ENCODE data around the gene ANAPC15. TPM values are rescaled to one million over a fixed set of nuclear protein-coding genes. Genes with fewer than 3 reads are reported as not detected.
"Not testable (repeated sequence)": the region's sequence is repeated elsewhere in the genome, so short reads cannot be mapped to it uniquely, and the experiment has no call there.

ANAPC15 gene
- total RNA-seq, 1 experiment from 2014 or later = 65.6 TPM

DNA sequence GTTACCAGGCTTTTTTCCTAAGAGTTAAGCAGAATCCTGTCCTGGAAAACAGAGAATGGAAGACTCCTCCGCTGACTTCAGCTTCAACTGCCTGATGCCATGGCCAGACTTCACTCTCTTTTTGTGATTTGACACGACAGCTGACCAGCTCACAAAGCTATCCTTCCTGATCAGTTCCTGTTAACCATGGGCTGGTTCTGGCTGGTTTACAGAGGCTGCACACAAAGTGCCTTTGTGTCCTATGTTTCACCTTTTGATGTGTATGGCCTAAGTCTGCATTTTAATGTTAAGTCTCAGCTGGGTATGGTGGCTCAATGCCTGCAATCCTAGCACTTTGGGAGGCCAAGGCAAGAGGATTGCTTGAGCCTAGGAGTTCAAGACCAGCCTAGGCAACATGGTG lies 34.1 kb upstream of the ANAPC15 start (continued):
- no peak for TF ChIP-seq YY1 (IDR thresholded peaks at IDR 0.05; ENCODE audit: extremely low read depth, insufficient replicate concordance, low read depth, low read length)

GRCh38 chr11:72144807-72145565 lies 32.5 kb upstream of the ANAPC15 start:
- peaks cover 0 to 14% of the 10 kb centered on the region in 2 experiments; a peak in 1 of 4 replicates for H3K4me1 ChIP-seq (ENCODE audit: control insufficient read depth in 1 of 2, insufficient read depth in 2 of 2, low read length in 2 of 2)
- DNase-seq (ENCODE audit: low read depth, low spot score) (no peak), ATAC-seq (no peak)
- no peaks in the 10 kb centered on the region for H4K20me1 ChIP-seq (ENCODE audit: insufficient read depth)
- H3K4me2 ChIP-seq (ENCODE audit: low read length) = no peak overlapping the region
- H3K4me3 ChIP-seq (replicated peaks in 1 of 2; ENCODE audit: low read depth in 1 of 2, low read length in 2 of 2) = no peak overlapping the region
- no peak overlapping the region for H3K9ac ChIP-seq (ENCODE audit: low read length)
- intact Hi-C loops (cut with micrococcal nuclease) = loop anchor here (1.0 kb wide), 1 partner anchor 120 kb away; no protein-coding TSS in a partner anchor
- no peaks in the 10 kb centered on the region for H3K79me2 ChIP-seq (ENCODE audit: insufficient read depth, low read length)
- H3K9me3 ChIP-seq (ENCODE audit: control insufficient read depth in 1 of 2, insufficient read depth in 1 of 2, low read depth in 1 of 2, low read length in 2 of 2) = no peaks in the 10 kb centered on the region
- ChIA-PET POLR2A (no interaction called here), RAD21 (ENCODE audit: low non-redundant PET in 1 of 2, low total read pairs in 2 of 2, uncharacterized antibody in 2 of 2, unreplicated experiment in 2 of 2) (interaction anchor here in 1 of 2 experiments (2.1 kb wide), 1 partner anchor 120 kb away, joined by 8 read pairs; no protein-coding TSS in a partner anchor), CTCF (interaction anchor here (0.7 to 2.8 kb wide), 9 partner anchors 8 to 289 kb away, joined by 3 to 30 read pairs (median 3); partner anchors contain the start of genes CLPB and XNDC1N)
- no peaks in the 10 kb centered on the region for H3K9me2 ChIP-seq (ENCODE audit: insufficient read depth)
- no peak overlapping the region for H3K27ac ChIP-seq (ENCODE audit: low read depth, low read length)
- H3K27me3 ChIP-seq (ENCODE audit: insufficient read depth, low read length) = no peaks in the 10 kb centered on the region
- no peak overlapping the region for H2AFZ ChIP-seq (ENCODE audit: low read depth, low read length, poor library complexity, severe bottlenecking)
- no TSS peak for BruUV-seq (replicated peaks)
- TF ChIP-seq SP1 (IDR thresholded peaks at IDR 0.05; ENCODE audit: low read depth) (no peak), MAX (IDR thresholded peaks at IDR 0.05) (no peak)
- H3K36me3 ChIP-seq (ENCODE audit: control insufficient read depth in 1 of 2, insufficient read depth in 2 of 2, low read length in 2 of 2) = no peaks in the 10 kb centered on the region

DNA sequence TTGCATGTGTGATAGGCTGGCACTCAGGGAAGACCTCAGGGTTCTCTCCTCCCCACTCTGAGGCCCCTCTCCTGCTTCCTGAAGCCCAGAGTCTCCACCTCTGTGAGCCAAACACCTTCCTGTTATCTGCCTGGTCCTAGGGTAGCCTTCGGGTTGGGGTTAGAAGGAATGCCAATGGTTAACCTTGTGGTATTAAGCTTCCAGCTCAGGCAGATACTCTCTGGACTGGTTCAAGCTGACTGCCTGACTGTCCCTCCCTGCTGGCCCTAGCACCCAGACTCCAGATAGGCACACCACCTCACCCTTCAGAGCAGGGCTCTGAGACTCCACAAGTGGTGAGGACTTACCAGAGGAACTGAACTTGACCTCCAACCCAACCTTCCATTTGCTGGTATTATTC lies 30.0 kb upstream of the ANAPC15 start:
- H3K4me2 ChIP-seq (ENCODE audit: low read length); H3K27ac ChIP-seq (ENCODE audit: low read depth, low read length); H3K9me2 ChIP-seq (ENCODE audit: insufficient read depth); BruUV-seq (replicated peaks); RAD21 ChIA-PET (ENCODE audit: low non-redundant PET in 1 of 2, low total read pairs in 2 of 2, uncharacterized antibody in 2 of 2, unreplicated experiment in 2 of 2); DNase-seq (ENCODE audit: low read depth, low spot score); H3K4me3 ChIP-seq (replicated peaks in 1 of 2; ENCODE audit: low read depth in 1 of 2, low read length in 2 of 2); intact Hi-C loops (cut with micrococcal nuclease); CTCF ChIA-PET; H3K36me3 ChIP-seq (ENCODE audit: control insufficient read depth in 1 of 2, insufficient read depth in 2 of 2, low read length in 2 of 2); H4K20me1 ChIP-seq (ENCODE audit: insufficient read depth); H2AFZ ChIP-seq (ENCODE audit: low read depth, low read length, poor library complexity, severe bottlenecking); H3K9me3 ChIP-seq (ENCODE audit: control insufficient read depth in 1 of 2, insufficient read depth in 1 of 2, low read depth in 1 of 2, low read length in 2 of 2); POLR2A ChIA-PET; H3K27me3 ChIP-seq (ENCODE audit: insufficient read depth, low read length); ATAC-seq; H3K9ac ChIP-seq (ENCODE audit: low read length); H3K79me2 ChIP-seq (ENCODE audit: insufficient read depth, low read length): not testable (repeated sequence)
- H3K4me1 ChIP-seq (ENCODE audit: control insufficient read depth in 1 of 2, insufficient read depth in 2 of 2, low read length in 2 of 2) = peaks cover 0 to 14% of the 10 kb centered on the region in 2 experiments; a peak in 1 of 4 replicates

DNA sequence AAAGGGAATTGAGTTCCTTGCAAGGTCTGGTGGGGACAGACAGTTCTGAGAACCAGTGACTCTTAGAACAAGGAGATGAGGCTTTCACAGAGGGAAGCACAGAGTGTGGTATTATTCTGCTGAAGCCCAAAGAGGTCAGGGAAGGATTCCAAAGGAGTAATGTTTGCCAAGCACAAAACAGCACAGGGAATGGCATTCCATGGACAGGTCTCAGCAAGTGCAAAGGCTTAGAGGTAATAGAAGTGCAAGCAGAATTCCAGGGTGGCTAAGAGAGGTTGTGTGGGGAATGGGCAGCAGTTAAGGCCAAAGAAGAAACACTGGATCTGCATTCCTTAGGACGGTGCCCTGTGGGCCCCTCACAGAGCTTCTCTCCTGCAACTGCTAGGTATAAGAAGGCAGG lies 29.6 kb upstream of the ANAPC15 start:
- H3K27me3 ChIP-seq (ENCODE audit: insufficient read depth, low read length); H3K4me3 ChIP-seq (replicated peaks in 1 of 2; ENCODE audit: low read depth in 1 of 2, low read length in 2 of 2); H2AFZ ChIP-seq (ENCODE audit: low read depth, low read length, poor library complexity, severe bottlenecking); intact Hi-C loops (cut with micrococcal nuclease); H4K20me1 ChIP-seq (ENCODE audit: insufficient read depth); CTCF ChIA-PET; H3K9me3 ChIP-seq (ENCODE audit: control insufficient read depth in 1 of 2, insufficient read depth in 1 of 2, low read depth in 1 of 2, low read length in 2 of 2); H3K27ac ChIP-seq (ENCODE audit: low read depth, low read length); H3K36me3 ChIP-seq (ENCODE audit: control insufficient read depth in 1 of 2, insufficient read depth in 2 of 2, low read length in 2 of 2); H3K9ac ChIP-seq (ENCODE audit: low read length); RAD21 ChIA-PET (ENCODE audit: low non-redundant PET in 1 of 2, low total read pairs in 2 of 2, uncharacterized antibody in 2 of 2, unreplicated experiment in 2 of 2); DNase-seq (ENCODE audit: low read depth, low spot score); H3K9me2 ChIP-seq (ENCODE audit: insufficient read depth); ATAC-seq; POLR2A ChIA-PET; H3K79me2 ChIP-seq (ENCODE audit: insufficient read depth, low read length); H3K4me2 ChIP-seq (ENCODE audit: low read length); BruUV-seq (replicated peaks): not testable (repeated sequence)
- peaks cover 0 to 14% of the 10 kb centered on the region in 2 experiments; a peak in 1 of 4 replicates for H3K4me1 ChIP-seq (ENCODE audit: control insufficient read depth in 1 of 2, insufficient read depth in 2 of 2, low read length in 2 of 2)

Data from HCT116 (cell line).